WTC11 (cell line): ENCODE results near the gene NOS1. TPM values are rescaled to one million over a fixed set of nuclear protein-coding genes. Genes with fewer than 3 reads are reported as not detected.

Experiments used
- ATAC-seq: fragments of 200-7000 bp; cut with Tn5 transposase; 2 replicates; pipeline ENCODE4 v1.10.0; 2021; ENCODE audit warnings: mild to moderate bottlenecking, moderate library complexity
- CTCF ChIA-PET: fragments of 300-600 bp; sonication (Branson Sonifier 250); formaldehyde crosslinking; loops from one replicate; lab custom pipeline; 2021; ENCODE audit warnings: antibody characterized with exemption; lab: Charles Lee
- POLR2A ChIA-PET: fragments of 350-600 bp; sonication (Branson Sonifier 250); formaldehyde crosslinking; loops from one replicate; lab custom pipeline; 2021; ENCODE audit warnings: antibody characterized with exemption; lab: Charles Lee
- DNase-seq: peaks from one replicate; pipeline ENCODE4 v3.0.0; 2021; ENCODE audit warnings: low spot score
- H3K27ac Mint-ChIP-seq: 2 replicates; pipeline ENCODE4 v1.8.0; 2021; ENCODE audit warnings: mixed read lengths
- H3K27me3 Mint-ChIP-seq: 2 replicates; pipeline ENCODE4 v1.8.0; 2021; ENCODE audit warnings: low read depth, mild to moderate bottlenecking, moderate library complexity, mixed read lengths
- H3K36me3 Mint-ChIP-seq: 2 replicates; pipeline ENCODE4 v1.8.0; 2021; ENCODE audit warnings: mixed read lengths
- H3K4me1 Mint-ChIP-seq: 2 replicates; pipeline ENCODE4 v1.8.0; 2022; ENCODE audit warnings: mixed read lengths
- H3K4me3 Mint-ChIP-seq: 2 replicates; pipeline ENCODE4 v1.8.0; 2021; ENCODE audit warnings: mild to moderate bottlenecking, moderate library complexity, mixed read lengths
- H3K9me3 Mint-ChIP-seq: 2 replicates; pipeline ENCODE4 v1.8.0; 2021; ENCODE audit warnings: mixed read lengths
- ATF2 ChIP-seq: sonication (generic); formaldehyde crosslinking; IDR thresholded peaks from 2 replicates; pipeline ENCODE4 v1.8.1; 2022; ENCODE audit warnings: low read depth, missing genetic modification reagents, borderline replicate concordance
- CDX4 ChIP-seq: fragments of 250-450 bp; sonication (Bioruptor Pico); IDR thresholded peaks from 2 replicates; pipeline ENCODE4 v1.9.0; 2021; ENCODE audit warnings: moderate library complexity, mild to moderate bottlenecking, inconsistent platforms, borderline replicate concordance
- CREB1 ChIP-seq: sonication (generic); formaldehyde crosslinking; IDR thresholded peaks from 2 replicates; pipeline ENCODE4 v1.8.0; 2023; ENCODE audit warnings: mild to moderate bottlenecking, missing genetic modification reagents
- CREM ChIP-seq: sonication (generic); formaldehyde crosslinking; IDR thresholded peaks from 2 replicates; pipeline ENCODE4 v1.8.1; 2022; ENCODE audit warnings: mild to moderate bottlenecking, missing genetic modification reagents, moderate library complexity
- ESRRA ChIP-seq: sonication (generic); formaldehyde crosslinking; IDR thresholded peaks from 2 replicates; pipeline ENCODE4 v1.8.1; 2022; ENCODE audit warnings: mild to moderate bottlenecking, missing genetic modification reagents, borderline replicate concordance
- GRHL2 ChIP-seq: fragments of 250-450 bp; sonication (Bioruptor Pico); IDR thresholded peaks from 2 replicates; pipeline ENCODE4 v1.8.0; 2022; ENCODE audit warnings: mild to moderate bottlenecking, moderate library complexity; ENCODE audit not compliant: insufficient replicate concordance, severe bottlenecking
- HMGA2 ChIP-seq: fragments of 250-450 bp; sonication (Bioruptor Pico); IDR thresholded peaks from 2 replicates; pipeline ENCODE4 v1.4.0; 2021; ENCODE audit warnings: mild to moderate bottlenecking, moderate library complexity
- NFYB ChIP-seq: sonication (generic); formaldehyde crosslinking; conservative IDR thresholded peaks from 2 replicates; pipeline ENCODE4 v1.8.0; 2022; ENCODE audit warnings: low read depth, missing genetic modification reagents
- NR3C1 ChIP-seq: sonication (generic); formaldehyde crosslinking; conservative IDR thresholded peaks from 2 replicates; pipeline ENCODE4 v1.8.1; 2023; ENCODE audit warnings: low read depth, mild to moderate bottlenecking, missing genetic modification reagents
- SMAD3 ChIP-seq: sonication (generic); formaldehyde crosslinking; IDR thresholded peaks from 2 replicates; pipeline ENCODE4 v1.8.0; 2022; ENCODE audit warnings: missing genetic modification reagents, mild to moderate bottlenecking, borderline replicate concordance
- TEAD4 ChIP-seq: sonication (generic); formaldehyde crosslinking; IDR thresholded peaks from 2 replicates; pipeline ENCODE4 v1.8.0; 2022; ENCODE audit warnings: mild to moderate bottlenecking, missing genetic modification reagents
- USF2 ChIP-seq: sonication (generic); formaldehyde crosslinking; IDR thresholded peaks from 2 replicates; pipeline ENCODE4 v1.8.1; 2023; ENCODE audit warnings: mild to moderate bottlenecking, missing genetic modification reagents, moderate library complexity
- ZNF138 ChIP-seq: sonication (generic); formaldehyde crosslinking; conservative IDR thresholded peaks from 2 replicates; pipeline ENCODE4 v1.8.1; 2022; ENCODE audit warnings: mild to moderate bottlenecking, moderate library complexity, missing genetic modification reagents
- ZNF532 ChIP-seq: fragments of 250-450 bp; sonication (Bioruptor Pico); IDR thresholded peaks from 2 replicates; pipeline ENCODE4 v1.9.0; 2021; ENCODE audit warnings: mild to moderate bottlenecking, borderline replicate concordance
- total RNA-seq: library from RNA; stranded (reverse); gene quantifications from 3 replicates; pipeline ENCODE4 v1.2.3, GENCODE V29; 2021
- TF ChIP-seq, protein P1 (sequence below): fragments of 200-600 bp; IDR thresholded peaks from 2 replicates; pipeline ENCODE4 v1.8.0; 2022; ENCODE audit warnings: antibody characterized with exemption
- TF ChIP-seq, protein P2 (sequence below): sonication (generic); formaldehyde crosslinking; IDR thresholded peaks from 2 replicates; pipeline ENCODE4 v1.8.0; 2022; ENCODE audit warnings: mild to moderate bottlenecking, missing genetic modification reagents
- TF ChIP-seq, protein P3 (sequence below): sonication (generic); formaldehyde crosslinking; IDR thresholded peaks from 2 replicates; pipeline ENCODE4 v1.8.1; 2022; ENCODE audit warnings: mild to moderate bottlenecking, moderate library complexity, missing genetic modification reagents
- TF ChIP-seq, protein P4 (sequence below): sonication (generic); formaldehyde crosslinking; IDR thresholded peaks from 2 replicates; pipeline ENCODE4 v1.8.0; 2022; ENCODE audit warnings: missing genetic modification reagents

NOS1 gene
- total RNA-seq, 1 experiment from 2014 or later: 4.5 TPM

GRCh38 chr12:117209626-117210025 is 151.8 kb downstream of the NOS1 start:
- H3K4me3 Mint-ChIP-seq: no peak overlapping the region
- H3K9me3 Mint-ChIP-seq: no peaks in the 10 kb centered on the region
- no peak for ATAC-seq
- no peak for TF ChIP-seq SMAD3 (CRISPR knock-in tag)
- ChIA-PET CTCF (interaction anchor here (0.6 to 1.6 kb wide), 2 partner anchors 27 to 398 kb away, joined by 3 to 7 read pairs; no protein-coding TSS in a partner anchor), POLR2A (no interaction called here)
- no peaks in the 10 kb centered on the region for H3K36me3 Mint-ChIP-seq
- no peak for DNase-seq
- H3K27me3 Mint-ChIP-seq: no peaks in the 10 kb centered on the region; the same call in 1 of the 2 replicates
- H3K4me1 Mint-ChIP-seq: peaks cover 17% of the 10 kb centered on the region
- no peak overlapping the region for H3K27ac Mint-ChIP-seq

DNA sequence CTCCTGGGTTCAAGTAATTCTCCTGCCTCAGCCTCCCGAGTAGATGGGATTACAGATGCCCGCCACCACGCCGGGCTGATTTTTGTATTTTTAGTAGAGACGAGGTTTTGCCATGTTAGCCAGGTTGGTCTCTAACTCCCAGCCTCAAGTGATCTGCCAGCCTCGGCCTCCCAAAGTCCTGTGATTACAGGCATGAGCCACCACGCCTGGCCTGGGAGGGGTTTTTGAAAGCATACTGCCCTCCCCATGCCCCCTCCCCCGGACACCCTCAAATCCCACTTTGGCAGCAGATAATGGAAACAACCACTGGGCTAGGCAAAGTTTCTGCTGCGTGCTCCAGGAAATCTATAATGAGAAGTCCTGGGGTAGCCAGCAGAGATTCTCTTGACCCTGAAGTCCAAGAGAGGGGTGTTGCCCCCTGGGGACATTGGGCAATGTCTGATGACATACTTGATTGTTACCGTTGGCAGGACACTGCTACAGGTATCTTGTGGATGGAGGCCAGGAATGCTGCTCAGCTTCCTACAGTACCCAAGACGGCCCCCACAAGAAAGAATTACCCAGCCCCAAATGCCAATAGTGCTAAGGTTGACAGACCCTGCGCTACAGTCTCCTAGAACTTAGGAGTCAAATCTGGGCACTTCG is 152.5 kb downstream of the NOS1 start:
- H3K27ac Mint-ChIP-seq: no peak overlapping the region
- POLR2A ChIA-PET: no interaction called here
- H3K36me3 Mint-ChIP-seq: no peaks in the 10 kb centered on the region
- CTCF ChIA-PET: interaction anchor here (0.6 to 1.0 kb wide), 2 partner anchors 18 to 27 kb away, joined by 3 read pairs; no protein-coding TSS in a partner anchor
- H3K4me1 Mint-ChIP-seq: peaks cover 20% of the 10 kb centered on the region
- no peak for ATAC-seq
- H3K4me3 Mint-ChIP-seq: no peak overlapping the region
- H3K9me3 Mint-ChIP-seq: no peaks in the 10 kb centered on the region
- no peaks in the 10 kb centered on the region; the same call in 1 of the 2 replicates for H3K27me3 Mint-ChIP-seq
- no peak for DNase-seq
- TF ChIP-seq USF2 (CRISPR knock-in tag): no peak
- no peak for TF ChIP-seq CDX4 (CRISPR knock-in tag)
- no peak for TF ChIP-seq CREM
- TF ChIP-seq, protein P1, sequence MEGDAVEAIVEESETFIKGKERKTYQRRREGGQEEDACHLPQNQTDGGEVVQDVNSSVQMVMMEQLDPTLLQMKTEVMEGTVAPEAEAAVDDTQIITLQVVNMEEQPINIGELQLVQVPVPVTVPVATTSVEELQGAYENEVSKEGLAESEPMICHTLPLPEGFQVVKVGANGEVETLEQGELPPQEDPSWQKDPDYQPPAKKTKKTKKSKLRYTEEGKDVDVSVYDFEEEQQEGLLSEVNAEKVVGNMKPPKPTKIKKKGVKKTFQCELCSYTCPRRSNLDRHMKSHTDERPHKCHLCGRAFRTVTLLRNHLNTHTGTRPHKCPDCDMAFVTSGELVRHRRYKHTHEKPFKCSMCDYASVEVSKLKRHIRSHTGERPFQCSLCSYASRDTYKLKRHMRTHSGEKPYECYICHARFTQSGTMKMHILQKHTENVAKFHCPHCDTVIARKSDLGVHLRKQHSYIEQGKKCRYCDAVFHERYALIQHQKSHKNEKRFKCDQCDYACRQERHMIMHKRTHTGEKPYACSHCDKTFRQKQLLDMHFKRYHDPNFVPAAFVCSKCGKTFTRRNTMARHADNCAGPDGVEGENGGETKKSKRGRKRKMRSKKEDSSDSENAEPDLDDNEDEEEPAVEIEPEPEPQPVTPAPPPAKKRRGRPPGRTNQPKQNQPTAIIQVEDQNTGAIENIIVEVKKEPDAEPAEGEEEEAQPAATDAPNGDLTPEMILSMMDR: no peak
- no peak for TF ChIP-seq GRHL2 (CRISPR knock-in tag)
- no peak for TF ChIP-seq NFYB (CRISPR knock-in tag)
- TF ChIP-seq ATF2 (CRISPR knock-in tag): no peak
- no peak for TF ChIP-seq HMGA2 (CRISPR knock-in tag)
- no peak for TF ChIP-seq ZNF532 (CRISPR knock-in tag)
- TF ChIP-seq, protein P2, sequence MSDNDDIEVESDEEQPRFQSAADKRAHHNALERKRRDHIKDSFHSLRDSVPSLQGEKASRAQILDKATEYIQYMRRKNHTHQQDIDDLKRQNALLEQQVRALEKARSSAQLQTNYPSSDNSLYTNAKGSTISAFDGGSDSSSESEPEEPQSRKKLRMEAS (CRISPR knock-in tag): no peak
- TF ChIP-seq, protein P3, sequence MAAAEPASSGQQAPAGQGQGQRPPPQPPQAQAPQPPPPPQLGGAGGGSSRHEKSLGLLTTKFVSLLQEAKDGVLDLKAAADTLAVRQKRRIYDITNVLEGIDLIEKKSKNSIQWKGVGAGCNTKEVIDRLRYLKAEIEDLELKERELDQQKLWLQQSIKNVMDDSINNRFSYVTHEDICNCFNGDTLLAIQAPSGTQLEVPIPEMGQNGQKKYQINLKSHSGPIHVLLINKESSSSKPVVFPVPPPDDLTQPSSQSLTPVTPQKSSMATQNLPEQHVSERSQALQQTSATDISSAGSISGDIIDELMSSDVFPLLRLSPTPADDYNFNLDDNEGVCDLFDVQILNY (CRISPR knock-in tag): no peak
- TF ChIP-seq ZNF138 (CRISPR knock-in tag): no peak
- TF ChIP-seq, protein P4, sequence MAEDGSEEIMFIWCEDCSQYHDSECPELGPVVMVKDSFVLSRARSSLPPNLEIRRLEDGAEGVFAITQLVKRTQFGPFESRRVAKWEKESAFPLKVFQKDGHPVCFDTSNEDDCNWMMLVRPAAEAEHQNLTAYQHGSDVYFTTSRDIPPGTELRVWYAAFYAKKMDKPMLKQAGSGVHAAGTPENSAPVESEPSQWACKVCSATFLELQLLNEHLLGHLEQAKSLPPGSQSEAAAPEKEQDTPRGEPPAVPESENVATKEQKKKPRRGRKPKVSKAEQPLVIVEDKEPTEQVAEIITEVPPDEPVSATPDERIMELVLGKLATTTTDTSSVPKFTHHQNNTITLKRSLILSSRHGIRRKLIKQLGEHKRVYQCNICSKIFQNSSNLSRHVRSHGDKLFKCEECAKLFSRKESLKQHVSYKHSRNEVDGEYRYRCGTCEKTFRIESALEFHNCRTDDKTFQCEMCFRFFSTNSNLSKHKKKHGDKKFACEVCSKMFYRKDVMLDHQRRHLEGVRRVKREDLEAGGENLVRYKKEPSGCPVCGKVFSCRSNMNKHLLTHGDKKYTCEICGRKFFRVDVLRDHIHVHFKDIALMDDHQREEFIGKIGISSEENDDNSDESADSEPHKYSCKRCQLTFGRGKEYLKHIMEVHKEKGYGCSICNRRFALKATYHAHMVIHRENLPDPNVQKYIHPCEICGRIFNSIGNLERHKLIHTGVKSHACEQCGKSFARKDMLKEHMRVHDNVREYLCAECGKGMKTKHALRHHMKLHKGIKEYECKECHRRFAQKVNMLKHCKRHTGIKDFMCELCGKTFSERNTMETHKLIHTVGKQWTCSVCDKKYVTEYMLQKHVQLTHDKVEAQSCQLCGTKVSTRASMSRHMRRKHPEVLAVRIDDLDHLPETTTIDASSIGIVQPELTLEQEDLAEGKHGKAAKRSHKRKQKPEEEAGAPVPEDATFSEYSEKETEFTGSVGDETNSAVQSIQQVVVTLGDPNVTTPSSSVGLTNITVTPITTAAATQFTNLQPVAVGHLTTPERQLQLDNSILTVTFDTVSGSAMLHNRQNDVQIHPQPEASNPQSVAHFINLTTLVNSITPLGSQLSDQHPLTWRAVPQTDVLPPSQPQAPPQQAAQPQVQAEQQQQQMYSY (CRISPR knock-in tag): no peak
- no peak for TF ChIP-seq CREB1 (CRISPR knock-in tag)
- TF ChIP-seq ESRRA: no peak
- no peak for TF ChIP-seq TEAD4
- TF ChIP-seq NR3C1: no peak
